Ovary (tissue), 9 donors: Measurements from ENCODE around the gene SH3PXD2B. TPM values are rescaled to one million over a fixed set of nuclear protein-coding genes. Genes with fewer than 3 reads are reported as not detected.

Experiments used
- DNase-seq, 5 donors: peaks; one replicate each; pipeline ENCODE4 v3.0.0-alpha.2; 2019 to 2020
- H3K27ac ChIP-seq, 2 donors: fragments of 200-600 bp; one replicate each; pipeline versions ENCODE4 v1.5.1 to v1.8.0; 2019 to 2022
- H3K27me3 ChIP-seq: fragments of 200-600 bp; one replicate; pipeline ENCODE4 v1.8.0; 2022
- H3K36me3 ChIP-seq: fragments of 200-600 bp; sonication (generic); one replicate; pipeline ENCODE4 v1.5.1; 2019
- H3K4me1 ChIP-seq: one replicate; pipeline ENCODE4 v1.8.1; 2013; ENCODE audit warnings: mild to moderate bottlenecking, moderate library complexity; ENCODE audit not compliant: insufficient read depth
- H3K4me3 ChIP-seq: fragments of 200-600 bp; sonication (generic); one replicate; pipeline ENCODE4 v1.5.1; 2017
- H3K9me3 ChIP-seq, 2 donors: fragments of 200-600 bp in 1 of 2; sonication (generic) in 1 of 2; one replicate each; pipeline versions ENCODE4 v1.5.1 to v1.8.1; 2013 to 2019; ENCODE audit warnings: mild to moderate bottlenecking in 1 of 2, moderate library complexity in 1 of 2
- CTCF ChIP-seq, 3 donors: fragments of 450-650 bp in 2 of 3; fragments of 200-600 bp in 1 of 3; IDR thresholded peaks; one replicate each; pipeline versions ENCODE4 v1.5.1 to v1.8.0; 2016 to 2022; ENCODE audit warnings: antibody characterized with exemption in 3 of 3, mild to moderate bottlenecking in 1 of 3
- EP300 ChIP-seq: sonication (generic); formaldehyde crosslinking; IDR thresholded peaks from one replicate; pipeline ENCODE4 v1.6.1; 2017; ENCODE audit warnings: antibody characterized with exemption
- POLR2A ChIP-seq: fragments of 450-650 bp; IDR thresholded peaks from one replicate; pipeline ENCODE4 v1.6.1; 2017; ENCODE audit warnings: antibody characterized with exemption, mild to moderate bottlenecking, moderate library complexity
- WGBS, 3 donors: extraction: QIAGEN DNeasy Blood & Tissue Kit in 1 of 3; methylation state at CpG; one replicate each; pipeline versions ENCODE4 v1.1.5 to v1.1.7; 2013 to 2017; 5-methylcytosine and 5-hydroxymethylcytosine counted together
- intact Hi-C, 4 donors: fragments of 100-400 bp; cut with DNase I; formaldehyde crosslinking; loops; one replicate each; pipeline versions ENCODE4 v1.11.0 to v1.15.1; 2022 to 2023
- polyA plus RNA-seq, 2 donors: library from polyadenylated mRNA; stranded (reverse); fragments of 200-250 nt in 1 of 2; fragments of 350-450 nt in 1 of 2; fragmentation: Illumina TruSeq in 1 of 2; extraction: RNeasy Lipid Tissue Mini Kit (QIAGEN cat#74804) in 1 of 2; gene quantifications; one replicate each; pipeline ENCODE4 v1.2.3, GENCODE V29; 2013 to 2014
- total RNA-seq, 7 donors: library from RNA; depleted of rRNA in 2 of 7; stranded (reverse); fragments of >200 nt in 2 of 7; fragmentation: NEBNext Ultra II Directional in 3 of 7; extraction: Animal tissue kit (Norgen Biotek cat#: 25700) in 3 of 7; gene quantifications; one replicate each; pipeline versions ENCODE4 v1.1.0 to v1.2.4, GENCODE V29; 2016 to 2023
- donor health status: DM: no; HTN: no; CAD: no; lungs with moderate emphysema.
- donor health status: DM: no; HTN: no; CAD: no.
- donor health status: Bipolar disorder and iron deficiency.
- donor health status: DM: yes; HTN: yes; CAD: no.
- donor health status: DM: no; HTN: no; CAD: no.
- donor health status: DM: yes; HTN: yes; CAD: no.

SH3PXD2B gene
- total and polyA plus RNA-seq, 9 donors: 13.0 to 71.8 (median 49.9) TPM

DNA sequence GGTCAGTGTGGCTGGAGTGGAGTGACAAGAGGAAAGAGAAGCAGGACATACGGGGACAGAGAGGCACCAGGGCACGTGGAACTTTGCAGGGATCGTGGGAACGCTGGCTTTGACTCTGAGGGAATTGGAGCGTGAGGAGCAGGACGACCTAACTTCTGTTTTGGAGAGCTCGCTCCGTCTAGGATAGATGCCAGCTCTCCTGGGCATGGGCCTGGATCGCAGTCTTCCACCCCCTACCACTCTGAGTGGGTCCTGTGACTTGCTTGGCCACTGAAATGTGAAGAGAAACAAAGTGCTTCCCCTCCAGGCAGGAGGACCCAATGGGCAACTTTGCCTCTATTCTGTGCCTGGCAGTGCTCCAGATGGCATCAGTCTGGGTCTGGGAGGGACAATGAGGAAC, 8.7 kb upstream of the SH3PXD2B start:
- H3K27me3 ChIP-seq: no peaks in the 10 kb centered on the region
- DNase-seq: no peak
- no peak overlapping the region for H3K27ac ChIP-seq
- no peaks in the 10 kb centered on the region for H3K36me3 ChIP-seq
- H3K4me1 ChIP-seq: no peaks in the 10 kb centered on the region
- intact Hi-C loops: loop anchor here in 1 of 4 donors (10.0 kb wide), 1 partner anchor 482 kb away; no protein-coding TSS in a partner anchor
- no peak for TF ChIP-seq CTCF (IDR thresholded peaks at IDR 0.05)
- no peak for TF ChIP-seq EP300
- TF ChIP-seq POLR2A: no peak
- no peaks in the 10 kb centered on the region for H3K9me3 ChIP-seq
- no peak overlapping the region for H3K4me3 ChIP-seq
- WGBS, 3 donors: 84 to 91% (median 85%) methylated on average over 9 of the region's 9 CpGs

GRCh38 chr5:172459783-172460165, 5.4 kb upstream of the SH3PXD2B start:
- intact Hi-C loops: loop anchor here in 2 of 4 donors (10.0 kb wide), 2 partner anchors 55 to 485 kb away; no protein-coding TSS in a partner anchor
- no peak overlapping the region for H3K4me3 ChIP-seq

DNA sequence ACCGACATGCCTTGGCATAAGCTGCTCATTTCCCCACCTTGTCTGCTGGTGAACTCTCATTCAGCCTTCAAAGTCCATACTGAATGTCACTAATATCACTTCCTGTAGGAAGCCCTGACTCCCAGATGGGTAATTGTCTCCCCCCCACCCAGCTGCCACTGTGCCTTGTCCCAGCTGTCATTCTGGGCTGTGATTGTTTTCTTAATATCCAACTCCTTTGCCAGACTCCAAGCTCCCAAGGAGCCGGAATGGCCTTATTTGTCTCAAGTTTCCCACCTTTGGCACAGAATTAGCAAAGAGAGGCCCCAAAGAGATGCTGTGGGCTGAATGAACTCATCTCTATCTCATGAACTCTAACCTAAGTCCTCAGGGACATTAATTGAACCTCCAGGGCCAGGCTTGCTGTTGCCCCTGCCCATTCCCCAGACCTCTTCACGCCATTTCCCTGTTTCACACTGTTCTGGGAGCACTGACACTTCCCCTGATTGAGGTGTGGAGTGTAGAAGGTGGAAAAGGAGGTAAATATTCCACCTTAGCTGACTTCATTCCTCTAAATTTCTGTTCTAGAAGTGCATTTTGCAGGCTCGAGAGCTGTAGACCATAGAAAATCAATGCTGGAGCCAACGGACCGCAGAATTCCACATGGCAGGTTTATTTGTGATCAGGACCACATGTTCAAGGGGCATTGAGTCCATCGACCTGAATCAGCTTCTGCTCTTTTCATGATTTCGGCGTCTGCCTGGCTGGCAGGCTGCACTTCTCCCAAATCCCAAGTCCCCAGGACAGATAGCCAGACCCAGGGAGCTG, 4.9 kb upstream of the SH3PXD2B start:
- H3K27me3 ChIP-seq: no peaks in the 10 kb centered on the region

More at GRCh38 chr5:172459783-172460165, 5.4 kb upstream of the SH3PXD2B start:
- H3K27me3 ChIP-seq: no peaks in the 10 kb centered on the region
- no peak overlapping the region for H3K27ac ChIP-seq
- no peak for TF ChIP-seq CTCF (IDR thresholded peaks at IDR 0.05)
- TF ChIP-seq POLR2A: no peak
- no peak for TF ChIP-seq EP300
- 89 to 96% (median 95%) methylated on average over 5 of the region's 5 CpGs for WGBS, 3 donors
- no peaks in the 10 kb centered on the region for H3K36me3 ChIP-seq
- H3K4me1 ChIP-seq: peaks cover 5% of the 10 kb centered on the region
- H3K9me3 ChIP-seq: no peaks in the 10 kb centered on the region
- no peak for DNase-seq

More for the DNA sequence above, 4.9 kb upstream of the SH3PXD2B start:
- DNase-seq: no peak
- no peak for TF ChIP-seq EP300
- TF ChIP-seq POLR2A: no peak
- no peak for TF ChIP-seq CTCF (IDR thresholded peaks at IDR 0.05)
- Histone ChIP-seq H3K36me3 (no peaks in the 10 kb centered on the region), H3K27ac (no peak overlapping the region), H3K9me3 (no peaks in the 10 kb centered on the region), H3K4me1 (peaks cover 5% of the 10 kb centered on the region), H3K4me3 (no peak overlapping the region)
- intact Hi-C loops: loop anchor here in 2 of 4 donors (10.0 kb wide), 1 partner anchor 54 kb away; no protein-coding TSS in a partner anchor
- WGBS, 3 donors: 82 to 84% (median 84%) methylated on average over 9 of the region's 9 CpGs
